Raji (cell line): ENCODE data around the gene SCARB1.

ENCODE experiments used
- POLR2A ChIP-seq: IDR thresholded peaks from 2 replicates; pipeline ENCODE4 v1.6.1; 2011; ENCODE audit warnings: low read depth, low read length, control low read depth; ENCODE audit not compliant: insufficient read depth

SCARB1 gene

GRCh38 chr12:124837249-124837897, 26.3 kb downstream of the SCARB1 start:
- TF ChIP-seq POLR2A = no peak

GRCh38 chr12:124836759-124837158, 26.9 kb downstream of the SCARB1 start:
- no peak for TF ChIP-seq POLR2A

GRCh38 chr12:124835656-124836410, 27.8 kb downstream of the SCARB1 start:
- TF ChIP-seq POLR2A = no peak

- TF ChIP-seq POLR2A = no peak
These were observed 28.8 kb downstream of the SCARB1 start for GRCh38 chr12:124834822-124835221.

- TF ChIP-seq POLR2A = no peak
These were observed 30.0 kb downstream of the SCARB1 start for GRCh38 chr12:124833693-124834122.

- no peak for TF ChIP-seq POLR2A
These were observed 30.8 kb downstream of the SCARB1 start for GRCh38 chr12:124832856-124833255.

GRCh38 chr12:124831590-124831989, 32.1 kb downstream of the SCARB1 start:
- TF ChIP-seq POLR2A = no peak

- TF ChIP-seq POLR2A = no peak
These were observed 33.4 kb downstream of the SCARB1 start for GRCh38 chr12:124830306-124830705.

GRCh38 chr12:124829708-124830304, 33.9 kb downstream of the SCARB1 start:
- no peak for TF ChIP-seq POLR2A

- TF ChIP-seq POLR2A = no peak
These were observed 34.5 kb downstream of the SCARB1 start for GRCh38 chr12:124829008-124829707.

GRCh38 chr12:124828264-124829007, 35.2 kb downstream of the SCARB1 start:
- TF ChIP-seq POLR2A = no peak

GRCh38 chr12:124827588-124828184, 36.0 kb downstream of the SCARB1 start:
- TF ChIP-seq POLR2A = no peak

GRCh38 chr12:124824195-124824594, 39.5 kb downstream of the SCARB1 start:
- TF ChIP-seq POLR2A = no peak

GRCh38 chr12:124823272-124823970, 40.2 kb downstream of the SCARB1 start:
- TF ChIP-seq POLR2A = no peak

- TF ChIP-seq POLR2A = no peak
These were observed 41.4 kb downstream of the SCARB1 start for GRCh38 chr12:124822218-124822617.
